GM18519 (cell line): Measurements from ENCODE around the gene SMCP.

ENCODE experiments used
- ATAC-seq: cut with Tn5 transposase; IDR thresholded peaks from one replicate; pipeline ENCODE4 v1.9.1; 2021; ENCODE audit warnings: mild to moderate bottlenecking, moderate library complexity; ENCODE audit not compliant: unreplicated experiment, low FRiP score

The SMCP gene

GRCh38 chr1:152886085-152886484 lies 8.0 kb downstream of the SMCP start:
- no peak for ATAC-seq

GRCh38 chr1:152886758-152887409 lies 8.8 kb downstream of the SMCP start:
- ATAC-seq: no peak

- ATAC-seq: no peak
These were observed 10.0 kb downstream of the SMCP start for GRCh38 chr1:152888126-152888525.

- no peak for ATAC-seq
These were observed 20.9 kb downstream of the SMCP start for GRCh38 chr1:152899027-152899426.

- no peak for ATAC-seq
These were observed 21.8 kb downstream of the SMCP start for GRCh38 chr1:152899883-152900282.

- ATAC-seq: no peak
These were observed 23.5 kb downstream of the SMCP start for GRCh38 chr1:152901631-152902030.

- no peak for ATAC-seq
These were observed 24.5 kb downstream of the SMCP start for GRCh38 chr1:152902636-152903035.

GRCh38 chr1:152904688-152905440 lies 26.7 kb downstream of the SMCP start:
- no peak for ATAC-seq

GRCh38 chr1:152906023-152906565 lies 28.0 kb downstream of the SMCP start:
- no peak for ATAC-seq

- ATAC-seq: no peak
These were observed 29.8 kb downstream of the SMCP start, which contains the start of gene IVL for GRCh38 chr1:152907686-152908601. IVL (plus strand) TSS chr1:152908546; CDS start chr1:152909798, 1,252 bp downstream.

- no peak for ATAC-seq
These were observed 31.1 kb downstream of the SMCP start for GRCh38 chr1:152909206-152909605.

- no peak for ATAC-seq
These were observed 34.3 kb downstream of the SMCP start for GRCh38 chr1:152912471-152912870.

GRCh38 chr1:152912900-152913299 lies 34.8 kb downstream of the SMCP start:
- ATAC-seq: no peak

- ATAC-seq: no peak
These were observed 39.7 kb downstream of the SMCP start for GRCh38 chr1:152917794-152918193.

- ATAC-seq: no peak
These were observed 40.9 kb downstream of the SMCP start for GRCh38 chr1:152919071-152919470.

GRCh38 chr1:152924191-152924590 lies 46.1 kb downstream of the SMCP start:
- no peak for ATAC-seq

GRCh38 chr1:152926091-152926490 lies 48.0 kb downstream of the SMCP start:
- no peak for ATAC-seq

- no peak for ATAC-seq
These were observed 50.5 kb downstream of the SMCP start for GRCh38 chr1:152928671-152929070.

- ATAC-seq: no peak
These were observed 54.2 kb downstream of the SMCP start for GRCh38 chr1:152932170-152932811.

- no peak for ATAC-seq
These were observed 55.1 kb downstream of the SMCP start for GRCh38 chr1:152933196-152933595.
